Activated B cell treated with CpG ODN at 0.5 μM for 24 hours (primary cell): Measurements from ENCODE around the gene NDUFA3. TPM values are rescaled to one million over a fixed set of nuclear protein-coding genes. Genes with fewer than 3 reads are reported as not detected.

Experiments
- ATAC-seq: fragments of 200-7000 bp; cut with Tn5 transposase; one replicate; pipeline ENCODE4 v1.10.0; 2021; ENCODE audit warnings: low read depth, mild to moderate bottlenecking, moderate library complexity
- CTCF ChIA-PET: fragments of 350-600 bp; sonication (Branson Sonifier 250); formaldehyde crosslinking; loops from one replicate; lab custom pipeline; 2021; ENCODE audit warnings: antibody characterized with exemption; lab: Charles Lee
- POLR2A ChIA-PET: fragments of 350-600 bp; sonication (Branson Sonifier 250); formaldehyde crosslinking; loops from one replicate; lab custom pipeline; 2021; ENCODE audit warnings: antibody characterized with exemption; lab: Charles Lee
- DNase-seq: peaks from one replicate; pipeline ENCODE4 v3.0.0; 2022
- H3K27ac Mint-ChIP-seq: one replicate; pipeline ENCODE4 v1.8.0; 2020; ENCODE audit warnings: mixed read lengths
- H3K27me3 Mint-ChIP-seq: one replicate; pipeline ENCODE4 v1.8.0; 2021; ENCODE audit warnings: mixed read lengths
- H3K36me3 Mint-ChIP-seq: one replicate; pipeline ENCODE4 v1.8.0; 2021; ENCODE audit warnings: low read depth, mixed read lengths
- H3K4me1 Mint-ChIP-seq: one replicate; pipeline ENCODE4 v1.8.0; 2021; ENCODE audit warnings: mixed read lengths
- H3K4me3 Mint-ChIP-seq: one replicate; pipeline ENCODE4 v1.8.0; 2020; ENCODE audit warnings: mild to moderate bottlenecking, mixed read lengths
- H3K9me3 Mint-ChIP-seq: one replicate; pipeline ENCODE4 v1.8.0; 2020; ENCODE audit warnings: mixed read lengths
- intact Hi-C: fragments of 100-400 bp; cut with micrococcal nuclease; formaldehyde crosslinking; loops from one replicate; pipeline ENCODE4 v1.15.1; 2024
- total RNA-seq: library from RNA; stranded (reverse); gene quantifications from 2 replicates; pipeline ENCODE4 v1.2.3, GENCODE V29; 2022
- TF ChIP-seq, protein P1 (sequence below): fragments of 200-600 bp; IDR thresholded peaks from one replicate; pipeline ENCODE4 v1.8.0; 2022; ENCODE audit warnings: antibody characterized with exemption, mild to moderate bottlenecking

NDUFA3 gene
- total RNA-seq, 1 donor from 2014 or later: 96.1 TPM

- H3K27ac Mint-ChIP-seq: no peak overlapping the region
Observed at GRCh38 chr19:54149021-54149812, 46.6 kb downstream of the NDUFA3 start.

GRCh38 chr19:54151362-54152035 is 48.8 kb downstream of the NDUFA3 start:
- no peaks in the 10 kb centered on the region for H3K27me3 Mint-ChIP-seq

More at GRCh38 chr19:54149021-54149812, 46.6 kb downstream of the NDUFA3 start:
- Mint-ChIP-seq H3K9me3 (no peaks in the 10 kb centered on the region), H3K36me3 (peaks cover 90% of the 10 kb centered on the region), H3K4me3 (no peak overlapping the region), H3K27me3 (no peaks in the 10 kb centered on the region), H3K4me1 (peaks cover 1% of the 10 kb centered on the region)
- ChIA-PET POLR2A (interaction anchor here (1.3 to 2.6 kb wide), 2 partner anchors 12 to 40 kb away, joined by 3 to 17 read pairs; partner anchors contain the start of genes CNOT3 and MBOAT7), CTCF (no interaction called here)
- DNase-seq: no peak
- intact Hi-C loops: no loop called here
- TF ChIP-seq, protein P1, sequence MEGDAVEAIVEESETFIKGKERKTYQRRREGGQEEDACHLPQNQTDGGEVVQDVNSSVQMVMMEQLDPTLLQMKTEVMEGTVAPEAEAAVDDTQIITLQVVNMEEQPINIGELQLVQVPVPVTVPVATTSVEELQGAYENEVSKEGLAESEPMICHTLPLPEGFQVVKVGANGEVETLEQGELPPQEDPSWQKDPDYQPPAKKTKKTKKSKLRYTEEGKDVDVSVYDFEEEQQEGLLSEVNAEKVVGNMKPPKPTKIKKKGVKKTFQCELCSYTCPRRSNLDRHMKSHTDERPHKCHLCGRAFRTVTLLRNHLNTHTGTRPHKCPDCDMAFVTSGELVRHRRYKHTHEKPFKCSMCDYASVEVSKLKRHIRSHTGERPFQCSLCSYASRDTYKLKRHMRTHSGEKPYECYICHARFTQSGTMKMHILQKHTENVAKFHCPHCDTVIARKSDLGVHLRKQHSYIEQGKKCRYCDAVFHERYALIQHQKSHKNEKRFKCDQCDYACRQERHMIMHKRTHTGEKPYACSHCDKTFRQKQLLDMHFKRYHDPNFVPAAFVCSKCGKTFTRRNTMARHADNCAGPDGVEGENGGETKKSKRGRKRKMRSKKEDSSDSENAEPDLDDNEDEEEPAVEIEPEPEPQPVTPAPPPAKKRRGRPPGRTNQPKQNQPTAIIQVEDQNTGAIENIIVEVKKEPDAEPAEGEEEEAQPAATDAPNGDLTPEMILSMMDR: no peak
- ATAC-seq: no peak

DNA sequence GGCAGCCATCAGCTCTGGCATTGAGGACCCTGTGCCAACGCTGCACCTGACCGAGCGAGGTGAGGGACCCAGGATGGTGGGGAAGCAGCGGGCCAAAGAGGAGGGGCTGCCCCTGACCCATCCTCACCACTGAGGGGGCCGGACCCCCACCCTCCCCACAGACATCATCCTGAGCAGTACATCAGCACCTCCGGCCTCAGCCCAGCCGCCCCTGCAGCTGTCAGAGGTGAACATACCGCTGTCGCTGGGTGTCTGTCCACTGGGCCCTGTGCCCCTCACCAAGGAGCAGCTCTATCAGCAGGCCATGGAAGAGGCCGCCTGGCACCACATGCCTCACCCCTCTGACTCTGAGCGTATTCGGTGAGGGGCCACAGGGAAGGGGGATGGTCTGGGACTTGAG is 49.6 kb downstream of the NDUFA3 start:
- TF ChIP-seq, protein P1: no peak
- Mint-ChIP-seq H3K36me3 (peaks cover 84% of the 10 kb centered on the region), H3K27me3 (no peaks in the 10 kb centered on the region), H3K9me3 (no peaks in the 10 kb centered on the region), H3K4me3 (no peak overlapping the region), H3K27ac (no peak overlapping the region), H3K4me1 (peaks cover 2% of the 10 kb centered on the region)
- ATAC-seq (no peak), DNase-seq (no peak)
- CTCF ChIA-PET: no interaction called here
- intact Hi-C loops: no loop called here
- POLR2A ChIA-PET: interaction anchor here (1.3 to 2.6 kb wide), 2 partner anchors 15 kb away, joined by 4 to 17 read pairs; partner anchors contain the start of gene CNOT3

More at GRCh38 chr19:54151362-54152035, 48.8 kb downstream of the NDUFA3 start:
- H3K4me1 Mint-ChIP-seq: no peaks in the 10 kb centered on the region
- intact Hi-C loops: no loop called here
- TF ChIP-seq, protein P1: no peak
- peaks cover 86% of the 10 kb centered on the region for H3K36me3 Mint-ChIP-seq
- no peaks in the 10 kb centered on the region for H3K9me3 Mint-ChIP-seq
- H3K27ac Mint-ChIP-seq: no peak overlapping the region
- H3K4me3 Mint-ChIP-seq: no peak overlapping the region
- ChIA-PET CTCF (no interaction called here), POLR2A (interaction anchor here (0.7 to 2.6 kb wide), 2 partner anchors 14 to 34 kb away, joined by 3 to 17 read pairs; partner anchors contain the start of gene CNOT3)
- ATAC-seq: no peak
- no peak for DNase-seq

DNA sequence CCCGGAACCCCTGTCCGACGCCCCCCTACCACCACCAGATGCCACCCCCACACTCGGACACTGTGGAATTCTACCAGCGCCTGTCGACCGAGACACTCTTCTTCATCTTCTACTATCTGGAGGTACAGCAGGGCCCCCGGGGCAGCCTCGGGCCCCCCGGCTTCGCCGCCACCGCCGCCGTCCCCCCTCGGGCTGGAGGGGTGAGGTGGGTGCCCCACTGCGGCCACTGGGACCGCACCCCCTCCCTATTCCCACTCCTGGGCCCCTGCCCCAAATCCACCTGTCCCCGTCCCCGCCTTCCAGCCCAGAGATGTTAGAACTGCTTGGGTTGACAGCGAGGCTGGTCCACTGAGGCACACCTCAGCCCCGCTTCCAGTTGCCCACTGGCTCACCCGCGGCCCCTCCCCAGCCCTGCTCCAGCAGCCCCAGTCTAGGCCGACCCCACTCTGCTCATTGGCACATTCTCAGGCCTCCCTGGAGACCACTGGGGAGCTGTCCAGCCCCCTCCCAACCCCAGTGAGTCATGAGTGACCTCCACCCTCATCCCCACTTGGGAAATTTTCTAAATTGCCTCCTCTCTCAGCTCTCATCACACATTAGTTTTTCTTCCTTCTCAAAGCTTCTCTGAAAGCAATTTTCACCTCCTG is 50.3 kb downstream of the NDUFA3 start:
- H3K36me3 Mint-ChIP-seq: peaks cover 83% of the 10 kb centered on the region
- POLR2A ChIA-PET: interaction anchor here (1.3 kb wide), 1 partner anchor 16 kb away, joined by 4 read pairs; the partner anchor contains the start of gene CNOT3
- ATAC-seq: no peak
- no peaks in the 10 kb centered on the region for H3K27me3 Mint-ChIP-seq
- peaks cover 2% of the 10 kb centered on the region for H3K4me1 Mint-ChIP-seq
- TF ChIP-seq, protein P1: no peak
- H3K4me3 Mint-ChIP-seq: no peak overlapping the region
- H3K9me3 Mint-ChIP-seq: no peaks in the 10 kb centered on the region
- CTCF ChIA-PET: no interaction called here
- DNase-seq: no peak
- H3K27ac Mint-ChIP-seq: no peak overlapping the region
- intact Hi-C loops: no loop called here
